Fibroblast of mammary gland (primary cell): ENCODE measurements around the gene CGB5.
A peak's percentile ranks its signal among the peaks of the same experiment; 100 is the strongest.
"Not testable (repeated sequence)": the region's sequence is repeated elsewhere in the genome, so short reads cannot be mapped to it uniquely, and the experiment has no call there.

Experiments
- DNase-seq: peaks from one replicate; pipeline ENCODE4 v3.0.0-alpha.2; 2010; ENCODE audit warnings: low read depth
- H3K4me3 ChIP-seq: 2 replicates; pipeline ENCODE4 v1.5.1; 2011; ENCODE audit warnings: low read depth, mild to moderate bottlenecking, low read length, moderate library complexity; ENCODE audit not compliant: control insufficient read depth
- CTCF ChIP-seq: conservative IDR thresholded peaks from 2 replicates; pipeline ENCODE4 v1.5.1; 2011; ENCODE audit warnings: low read depth, low read length, inconsistent platforms; ENCODE audit not compliant: control insufficient read depth, insufficient read depth

The CGB5 gene

GRCh38 chr19:49017041-49017665 is 26.5 kb upstream of the CGB5 start, which contains the start of gene LHB:
Gene LHB, minus strand, starts transcription at chr19:49017091. Its CDS starts 10 bp downstream, at chr19:49017081.
- TF ChIP-seq CTCF = no peak
- H3K4me3 ChIP-seq = peak within 1 kb of the TSS; percentile 27
- DNase-seq = no peak

GRCh38 chr19:49017666-49018351 is 25.8 kb upstream of the CGB5 start:
- peak; percentile 48 for DNase-seq
- H3K4me3 ChIP-seq = peak overlapping the region; percentile 27
- peak; percentile 44 for TF ChIP-seq CTCF

DNA sequence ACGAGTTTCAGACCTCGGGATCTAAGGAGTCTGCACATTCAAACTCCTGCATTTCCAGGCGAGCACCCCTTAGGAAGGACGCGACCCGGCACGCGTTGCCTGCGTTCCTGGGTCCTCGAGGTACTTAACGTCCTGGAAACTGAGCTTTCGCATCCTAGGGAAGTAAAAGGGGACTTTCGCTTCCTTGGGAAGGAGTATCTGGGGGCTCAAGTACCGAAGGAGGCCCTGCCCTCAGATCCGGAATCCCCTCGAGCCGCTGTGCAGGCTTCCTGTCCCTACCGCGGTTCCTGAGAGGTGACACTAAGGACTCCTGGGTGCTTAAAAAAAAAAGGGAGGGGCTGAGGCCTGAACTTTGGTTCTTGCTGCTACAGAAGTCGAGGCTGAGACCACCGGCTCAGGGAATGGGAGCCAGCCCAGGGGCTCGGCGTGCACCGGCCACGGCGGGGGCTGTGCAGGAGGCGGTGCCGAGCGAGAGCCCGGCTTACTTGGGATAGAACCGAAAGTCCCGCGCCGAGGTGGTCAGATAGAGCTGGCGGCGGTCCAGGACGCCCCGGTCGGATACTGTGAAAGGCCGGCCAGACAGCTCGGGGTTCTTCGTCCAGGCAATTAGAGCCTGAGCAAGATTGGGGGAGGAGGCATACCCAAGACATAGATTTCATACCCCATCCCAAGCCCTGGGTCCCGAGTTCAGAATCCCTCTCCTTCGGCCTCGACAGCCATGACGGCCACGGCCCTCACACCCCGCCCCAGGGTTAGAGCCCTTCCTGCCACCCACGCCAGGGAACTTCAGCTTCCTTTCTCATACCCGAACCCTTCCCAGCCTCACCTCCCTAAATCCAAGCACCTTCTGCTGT is 25.0 kb upstream of the CGB5 start:
- not testable (repeated sequence) for DNase-seq
- H3K4me3 ChIP-seq = peak overlapping the region; percentile 31

DNA sequence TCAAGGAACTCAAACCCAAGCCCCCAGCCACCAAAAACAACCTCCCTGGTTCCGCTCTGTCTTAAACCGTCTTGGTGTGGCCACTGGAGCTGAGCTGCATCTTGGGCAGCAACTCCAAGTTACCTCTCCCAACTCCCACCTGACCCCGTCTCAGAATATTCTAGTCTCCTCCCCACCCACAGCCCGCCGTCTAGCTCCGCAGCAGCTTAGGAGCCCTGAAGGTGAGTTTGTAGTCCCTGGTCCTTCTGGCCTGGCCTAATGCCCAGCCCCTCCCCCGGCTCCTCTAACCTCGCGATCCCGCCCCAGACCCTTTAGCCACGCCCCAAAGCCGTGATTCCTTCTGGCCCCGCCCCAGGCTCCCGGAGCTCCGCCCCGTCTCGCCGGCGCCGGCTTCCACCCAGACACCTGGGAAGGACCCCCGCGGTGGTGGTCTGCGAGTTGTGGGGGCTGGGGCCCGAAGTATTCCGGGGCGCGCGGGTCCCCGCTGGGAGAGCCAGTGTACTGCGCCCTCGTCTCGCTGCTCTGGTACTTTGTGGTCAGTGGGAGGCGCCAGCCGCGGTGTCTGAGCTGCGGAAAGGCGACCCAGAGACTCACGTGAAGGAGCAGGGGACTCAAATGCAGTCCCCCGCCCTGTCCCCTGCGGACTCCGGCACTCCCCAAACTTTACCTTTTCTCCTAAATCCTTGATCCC is 24.3 kb upstream of the CGB5 start:
- peak; percentile 31 for DNase-seq
- peak overlapping the region; percentile 27 for H3K4me3 ChIP-seq
- no peak for TF ChIP-seq CTCF

DNA sequence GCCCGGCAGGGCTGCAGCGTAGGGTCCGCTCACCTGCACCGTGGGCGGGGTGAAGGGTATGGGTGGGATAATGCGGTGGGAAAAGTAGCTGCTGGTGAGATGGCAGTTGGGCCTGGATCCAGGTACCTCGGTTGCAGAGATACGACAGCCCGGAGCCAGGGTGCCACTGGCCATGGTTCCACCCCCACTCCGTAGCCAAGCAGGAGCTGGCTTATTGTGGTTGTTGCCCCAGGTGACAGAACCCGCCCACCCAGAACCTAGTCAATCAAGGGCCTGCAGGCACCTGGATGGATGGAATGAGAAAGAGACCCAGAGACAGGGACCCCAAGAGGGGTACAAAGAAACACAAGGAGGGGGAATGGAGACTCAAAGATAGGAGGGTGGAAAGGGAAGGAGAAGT is 23.3 kb upstream of the CGB5 start:
- H3K4me3 ChIP-seq = no peak overlapping the region
- TF ChIP-seq CTCF = no peak

DNA sequence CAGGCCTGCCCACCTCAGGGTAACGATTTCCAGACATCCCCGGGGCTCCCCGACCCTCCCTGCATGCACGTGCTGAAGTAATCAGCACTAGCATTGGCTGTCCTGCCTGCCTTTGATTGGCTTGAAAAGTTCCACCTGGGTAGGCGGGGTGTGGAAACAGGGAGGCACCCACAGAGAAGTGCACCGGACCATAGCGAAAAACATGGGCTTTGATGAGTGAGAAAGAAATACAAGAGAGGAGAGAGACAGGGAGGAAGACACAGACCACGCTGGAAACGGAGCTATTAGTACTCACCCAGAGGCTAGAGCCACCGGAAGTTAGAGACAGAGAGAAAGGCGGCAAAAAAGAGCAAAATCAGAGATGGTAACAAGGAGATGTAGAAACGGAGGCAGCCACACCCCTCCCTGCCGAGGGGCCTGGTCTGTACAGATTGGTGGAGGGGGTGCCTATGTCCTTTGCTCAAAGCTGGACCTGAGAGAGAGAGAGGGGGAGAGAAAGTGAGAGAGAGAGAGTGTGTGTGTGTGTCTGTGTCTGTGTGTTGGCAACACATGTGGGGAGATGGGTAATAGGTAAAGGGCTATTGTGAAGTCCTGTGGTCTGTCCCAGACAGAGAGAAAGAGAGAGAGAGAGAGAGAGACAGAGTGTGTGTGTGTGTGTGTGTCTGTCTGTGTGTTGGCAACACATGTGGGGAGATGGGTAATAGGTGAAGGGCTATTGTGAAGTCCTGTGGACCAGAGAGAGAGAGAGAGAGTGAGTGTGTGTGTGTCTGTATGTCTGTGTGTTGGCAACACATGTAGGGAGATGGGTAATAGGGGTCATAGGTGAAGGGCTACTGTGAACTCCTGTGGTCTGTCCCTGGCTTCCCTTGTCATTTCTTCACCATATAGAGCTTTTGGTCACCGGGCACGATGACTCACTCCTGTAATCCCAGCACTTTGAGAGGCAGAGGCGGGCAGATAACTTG is 22.4 kb upstream of the CGB5 start:
- H3K4me3 ChIP-seq = no peak overlapping the region
- no peak for TF ChIP-seq CTCF
- DNase-seq = peak; percentile 70

More for the DNA sequence above, 23.3 kb upstream of the CGB5 start:
- DNase-seq = no peak
